Myocyte (in vitro differentiated cells): ENCODE results near the gene MSL3. TPM values are rescaled to one million over a fixed set of nuclear protein-coding genes. Genes with fewer than 3 reads are reported as not detected.

ENCODE experiments used
- DNase-seq: peaks from one replicate; pipeline ENCODE4 v3.0.0-alpha.2; 2012; ENCODE audit warnings: low read depth
- polyA plus RNA-seq: library from polyadenylated mRNA; unstranded; fragments of >200 nt; gene quantifications from one replicate; pipeline ENCODE4 v1.2.1, GENCODE V29; 2012; ENCODE audit warnings: missing spikeins
- total RNA-seq: library from RNA; depleted of rRNA; stranded (reverse); fragments of >200 nt; gene quantifications from 2 replicates; pipeline ENCODE4 v1.2.3, GENCODE V29; 2014

MSL3 gene
- 19.5 and 31.2 TPM in 2 replicates for total RNA-seq
- 16.1 TPM for polyA plus RNA-seq

DNA sequence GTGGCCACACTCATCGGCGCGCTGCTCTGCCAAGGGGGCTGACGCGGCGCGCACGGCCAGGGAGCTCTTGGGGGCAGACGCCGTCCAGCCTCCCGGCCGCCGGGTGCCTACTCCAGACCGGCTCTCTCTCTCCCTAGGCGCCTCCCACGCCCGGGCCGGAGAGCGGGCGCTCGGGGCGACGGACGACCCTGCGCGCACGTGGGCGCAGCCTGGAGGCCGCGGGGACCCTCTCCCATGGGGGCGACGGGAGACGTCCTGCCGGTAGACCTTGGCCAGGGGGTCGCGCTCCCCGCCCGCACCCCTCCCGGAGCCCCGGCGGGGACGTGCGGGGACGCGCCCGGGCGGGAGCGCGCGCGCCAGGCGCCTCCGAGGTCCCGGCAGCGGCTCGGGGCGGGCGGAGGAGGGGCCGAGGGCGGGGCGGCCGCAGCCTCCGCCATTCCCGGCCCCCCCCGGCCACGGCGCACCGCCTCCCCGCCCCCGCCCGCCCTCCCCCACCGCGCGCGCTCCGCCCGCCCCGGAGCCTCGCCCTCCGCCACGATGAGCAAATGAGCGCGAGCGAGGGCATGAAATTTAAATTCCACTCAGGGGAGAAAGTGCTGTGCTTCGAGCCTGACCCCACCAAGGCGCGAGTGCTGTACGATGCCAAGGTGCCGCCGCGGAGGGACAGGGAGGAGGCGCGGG, at the start of gene MSL3:
Gene MSL3 (plus strand): TSS at position 519 of the 681 bp plus-strand sequence. CDS start 27 bp downstream, at position 546.
- DNase-seq = peak; percentile 67

GRCh38 chrX:11722304-11722703, 35.7 kb upstream of the MSL3 start:
- DNase-seq = no peak

- peak; percentile 41 for DNase-seq
These were observed 33.7 kb upstream of the MSL3 start for GRCh38 chrX:11724122-11725017.

DNA sequence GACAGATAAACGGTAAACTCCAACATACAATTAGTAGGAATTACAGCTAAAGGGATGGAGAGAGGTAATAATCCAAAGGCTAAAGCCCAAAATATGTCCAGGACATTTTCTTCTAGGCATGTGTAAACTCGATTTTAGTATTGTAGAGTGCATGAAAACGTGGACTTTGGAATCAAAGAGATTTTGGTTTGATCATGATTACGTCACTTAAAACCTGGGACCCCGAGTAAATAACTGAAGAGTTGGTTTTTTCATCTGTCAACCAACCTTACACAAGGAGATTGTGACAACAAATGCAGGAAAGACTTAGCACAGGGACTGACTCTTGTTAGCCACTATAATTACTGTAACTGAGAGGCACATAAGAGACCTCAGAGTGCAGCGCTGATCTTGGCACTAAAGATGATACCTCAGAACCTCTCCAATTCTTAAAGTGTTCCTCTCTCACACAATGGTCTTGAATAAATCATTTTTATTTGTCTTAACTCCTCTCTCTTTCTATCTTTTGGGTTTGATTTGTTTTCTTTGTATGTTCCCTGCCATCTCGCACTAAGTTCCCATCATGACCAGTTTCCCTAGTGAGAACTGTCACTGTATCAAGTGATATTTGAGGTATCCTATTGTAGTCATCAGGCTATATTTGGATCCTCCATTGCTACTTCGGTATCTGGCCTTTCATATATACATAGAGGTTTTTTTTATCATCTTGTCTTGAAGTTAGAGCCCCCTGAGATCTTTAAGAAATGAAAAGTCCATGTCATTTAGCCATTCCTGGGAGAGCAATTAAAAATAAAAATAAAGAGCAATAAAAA, 32.2 kb upstream of the MSL3 start:
- peak; percentile 20 for DNase-seq

DNA sequence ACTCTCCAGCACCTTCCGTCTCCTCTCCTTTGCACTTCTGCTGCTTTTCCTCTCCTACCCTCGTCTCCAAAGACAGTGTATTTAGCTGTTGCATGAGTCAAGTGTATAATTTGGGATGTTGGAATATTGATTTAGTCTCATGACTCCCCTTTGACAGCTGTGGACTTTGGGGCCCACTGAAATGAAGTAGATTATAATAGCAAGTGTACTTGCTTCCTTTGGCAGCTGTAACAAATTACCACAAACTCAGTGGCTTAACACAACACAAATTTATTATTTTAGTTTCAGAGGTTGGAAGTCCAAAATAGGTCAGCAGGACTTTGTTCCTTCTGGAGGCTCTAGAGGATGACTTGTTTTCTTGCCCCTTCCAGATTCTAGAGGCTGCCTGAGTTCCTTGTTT, 29.5 kb upstream of the MSL3 start:
- DNase-seq = peak; percentile 61

- no peak for DNase-seq
These were observed 24.4 kb upstream of the MSL3 start for GRCh38 chrX:11733614-11734013.

DNA sequence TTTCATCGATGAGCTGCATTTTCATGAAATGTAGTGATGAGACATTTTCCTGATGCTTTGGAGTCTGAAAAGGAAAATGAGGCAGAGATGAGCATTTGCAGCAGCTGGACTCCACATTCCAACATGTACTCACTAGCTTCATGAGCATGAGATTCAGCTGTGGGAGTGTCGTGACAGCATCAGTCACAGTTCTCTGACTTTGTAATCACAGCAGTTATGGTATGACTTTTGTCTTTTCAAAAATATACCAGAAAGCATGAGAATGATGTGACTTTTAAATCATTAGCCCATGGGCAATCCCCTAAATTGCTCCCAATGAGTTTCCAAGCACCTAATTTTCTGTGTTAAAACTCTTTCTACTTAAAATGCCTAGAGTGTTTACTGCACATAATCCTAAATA, 18.3 kb upstream of the MSL3 start:
- DNase-seq = no peak

GRCh38 chrX:11740794-11741193, 17.2 kb upstream of the MSL3 start:
- DNase-seq = no peak

GRCh38 chrX:11741574-11741973, 16.5 kb upstream of the MSL3 start:
- DNase-seq = no peak

- DNase-seq = no peak
These were observed 12.2 kb upstream of the MSL3 start for GRCh38 chrX:11745881-11746280.

GRCh38 chrX:11750046-11750445, 8.0 kb upstream of the MSL3 start:
- DNase-seq = no peak

GRCh38 chrX:11750694-11751093, 7.3 kb upstream of the MSL3 start:
- no peak for DNase-seq

GRCh38 chrX:11751261-11751660, 6.8 kb upstream of the MSL3 start:
- DNase-seq = no peak

- no peak for DNase-seq
These were observed 4.4 kb upstream of the MSL3 start for GRCh38 chrX:11753668-11754067.

GRCh38 chrX:11754958-11755645, 2.9 kb upstream of the MSL3 start:
- no peak for DNase-seq

DNA sequence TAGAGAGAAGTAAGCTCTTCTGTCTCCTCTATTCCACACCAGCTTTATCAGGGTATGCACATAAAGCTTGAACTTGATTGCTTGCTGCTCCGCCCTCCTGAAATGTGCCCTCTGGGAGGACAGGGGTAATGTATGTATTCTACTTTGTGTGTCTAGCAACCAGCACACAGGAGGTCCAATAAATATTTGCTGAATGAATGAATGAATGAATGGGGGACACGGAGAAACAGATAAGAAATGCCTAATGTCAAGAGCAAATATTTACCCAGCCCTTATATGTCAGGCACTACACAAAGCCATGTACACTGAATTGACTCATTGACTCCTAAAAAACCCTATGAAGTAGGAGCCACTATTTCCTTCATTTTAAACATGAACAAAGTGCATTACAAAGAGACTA, 2.3 kb upstream of the MSL3 start:
- DNase-seq = no peak

GRCh38 chrX:11756354-11757318, 1.4 kb upstream of the MSL3 start:
- no peak for DNase-seq

GRCh38 chrX:11757397-11757718, 679 bp upstream of the MSL3 start:
- DNase-seq = no peak

DNA sequence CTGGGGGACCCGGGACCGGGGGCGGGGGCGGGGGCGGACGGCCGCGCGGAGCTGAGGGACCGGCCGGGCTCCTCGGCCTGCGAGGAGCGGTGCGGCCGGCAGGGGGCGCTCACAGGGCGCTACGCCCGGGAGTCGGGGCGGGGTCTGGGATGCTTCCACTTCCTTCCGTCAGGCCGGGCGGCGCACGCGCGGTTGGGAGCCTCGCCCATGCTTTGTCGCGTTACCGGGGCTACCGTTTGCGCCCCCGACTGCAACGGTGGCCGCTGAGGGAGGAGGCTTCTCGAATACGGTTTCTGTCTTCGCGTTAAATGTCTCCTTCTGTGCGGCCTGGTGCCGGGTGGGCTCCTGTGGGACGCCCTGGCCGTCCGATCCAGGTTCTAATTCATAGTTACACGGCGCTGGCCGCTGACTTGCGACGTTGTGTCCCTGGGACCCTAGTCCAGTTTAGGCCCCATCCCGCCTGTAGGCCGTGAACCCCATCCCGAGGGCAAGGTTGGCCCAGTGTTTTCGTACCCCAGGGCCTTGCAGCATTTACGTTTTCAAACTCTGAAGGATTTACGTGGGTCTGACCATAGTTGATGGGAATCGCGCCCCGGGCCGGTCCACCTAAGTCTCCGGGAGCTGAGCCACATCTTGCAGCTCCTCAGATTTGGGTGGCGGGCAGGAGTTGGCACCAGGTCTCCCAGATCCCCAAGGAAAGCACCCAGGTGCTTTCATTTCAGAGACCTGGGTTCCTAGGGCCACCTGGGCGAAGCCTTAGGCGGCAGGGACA, 549 bp downstream of the MSL3 start:
- DNase-seq = peak; percentile 84

DNA sequence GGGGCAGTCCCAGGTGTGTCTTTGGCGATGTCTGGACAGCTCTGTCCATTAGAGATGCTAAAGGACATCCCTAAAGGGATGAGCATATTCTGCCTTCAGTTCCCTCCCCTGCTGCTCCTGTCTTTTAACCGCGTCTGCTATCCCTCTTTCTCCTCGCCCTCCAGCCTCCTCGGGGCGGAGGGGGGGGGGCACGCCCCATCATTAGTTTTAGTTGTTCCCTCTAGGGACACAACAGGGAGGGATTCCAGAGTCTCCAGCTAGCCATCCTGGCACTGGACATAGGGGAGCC, 1.1 kb downstream of the MSL3 start:
- DNase-seq = no peak
